Esophagus muscularis mucosa (tissue), 3 donors: ENCODE data around the gene ZFP82.

Source experiments
- POLR2A ChIP-seq: fragments of 450-650 bp; IDR thresholded peaks from one replicate; pipeline ENCODE4 v1.6.1; 2017; ENCODE audit warnings: antibody characterized with exemption, moderate library complexity, mild to moderate bottlenecking, low read depth
- POLR2AphosphoS5 ChIP-seq, 2 donors: sonication (generic); formaldehyde crosslinking; IDR thresholded peaks; one replicate each; pipeline ENCODE4 v1.6.1; 2017; ENCODE audit warnings: antibody characterized with exemption in 2 of 2
- TF ChIP-seq, protein P1 (sequence below), 3 experiments: fragments of 200-600 bp in 2 of 3; fragments of 450-650 bp in 1 of 3; sonication (generic) in 2 of 3; IDR thresholded peaks; one replicate each; pipeline ENCODE4 v1.5.1; 2017 to 2019; ENCODE audit warnings: antibody characterized with exemption in 3 of 3, mild to moderate bottlenecking in 2 of 3, moderate library complexity in 1 of 3

DNA sequence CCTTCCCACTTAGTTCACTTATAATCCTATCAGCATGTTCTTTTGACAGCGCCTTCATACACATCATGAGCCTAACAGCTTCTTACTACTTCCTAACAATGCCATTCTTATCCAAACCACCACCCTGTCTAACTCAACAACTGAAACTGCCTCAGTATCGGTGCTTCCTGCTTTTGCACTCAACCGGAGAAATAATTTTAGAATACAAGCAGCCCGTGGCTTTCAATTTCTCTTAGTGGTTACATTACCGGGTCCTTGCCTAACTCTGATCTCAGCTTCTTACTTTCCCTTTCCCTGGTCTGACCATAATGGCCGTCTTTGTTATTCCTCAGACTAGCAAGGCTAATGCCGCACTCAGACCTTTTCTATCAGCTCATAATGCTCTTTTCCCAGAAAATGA is 17.0 kb downstream of the ZFP82 start:
- TF ChIP-seq, protein P1, sequence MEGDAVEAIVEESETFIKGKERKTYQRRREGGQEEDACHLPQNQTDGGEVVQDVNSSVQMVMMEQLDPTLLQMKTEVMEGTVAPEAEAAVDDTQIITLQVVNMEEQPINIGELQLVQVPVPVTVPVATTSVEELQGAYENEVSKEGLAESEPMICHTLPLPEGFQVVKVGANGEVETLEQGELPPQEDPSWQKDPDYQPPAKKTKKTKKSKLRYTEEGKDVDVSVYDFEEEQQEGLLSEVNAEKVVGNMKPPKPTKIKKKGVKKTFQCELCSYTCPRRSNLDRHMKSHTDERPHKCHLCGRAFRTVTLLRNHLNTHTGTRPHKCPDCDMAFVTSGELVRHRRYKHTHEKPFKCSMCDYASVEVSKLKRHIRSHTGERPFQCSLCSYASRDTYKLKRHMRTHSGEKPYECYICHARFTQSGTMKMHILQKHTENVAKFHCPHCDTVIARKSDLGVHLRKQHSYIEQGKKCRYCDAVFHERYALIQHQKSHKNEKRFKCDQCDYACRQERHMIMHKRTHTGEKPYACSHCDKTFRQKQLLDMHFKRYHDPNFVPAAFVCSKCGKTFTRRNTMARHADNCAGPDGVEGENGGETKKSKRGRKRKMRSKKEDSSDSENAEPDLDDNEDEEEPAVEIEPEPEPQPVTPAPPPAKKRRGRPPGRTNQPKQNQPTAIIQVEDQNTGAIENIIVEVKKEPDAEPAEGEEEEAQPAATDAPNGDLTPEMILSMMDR (IDR thresholded peaks at IDR 0.05), result no peak
- TF ChIP-seq POLR2AphosphoS5 (IDR thresholded peaks at IDR 0.05) (no peak), POLR2A (no peak)
